H9 (cell line): ENCODE data around the gene PSG6. TPM values are rescaled to one million over a fixed set of nuclear protein-coding genes. Genes with fewer than 3 reads are reported as not detected.
"Not testable (repeated sequence)": the region's sequence is repeated elsewhere in the genome, so short reads cannot be mapped to it uniquely, and the experiment has no call there.

Experiments used
- DNase-seq: peaks from one replicate; pipeline ENCODE4 v3.0.0-alpha.2; 2017
- H2AFZ ChIP-seq: one replicate; pipeline ENCODE4 v1.6.1; 2013; ENCODE audit warnings: mild to moderate bottlenecking, low read length, control low read depth, moderate library complexity
- H2AK5ac ChIP-seq: 2 replicates; pipeline ENCODE4 v1.6.1; 2013; ENCODE audit warnings: low read length, control low read depth, mixed read lengths; ENCODE audit not compliant: insufficient read length
- H2BK120ac ChIP-seq: one replicate; pipeline ENCODE4 v1.6.1; 2013; ENCODE audit warnings: low read depth, mild to moderate bottlenecking, low read length, control low read depth, inconsistent platforms; ENCODE audit not compliant: poor library complexity, severe bottlenecking
- H2BK12ac ChIP-seq: 2 replicates; pipeline ENCODE4 v1.6.1; 2013; ENCODE audit warnings: low read length, control low read depth, mixed read lengths, low read depth; ENCODE audit not compliant: insufficient read length
- H2BK15ac ChIP-seq: 2 replicates; pipeline ENCODE4 v1.6.1; 2013; ENCODE audit warnings: low read depth, low read length, control low read depth
- H2BK20ac ChIP-seq: one replicate; pipeline ENCODE4 v1.6.1; 2013; ENCODE audit warnings: low read depth, mild to moderate bottlenecking, low read length, control low read depth, inconsistent platforms; ENCODE audit not compliant: poor library complexity, severe bottlenecking
- H2BK5ac ChIP-seq: 2 replicates; pipeline ENCODE4 v1.6.1; 2013; ENCODE audit warnings: low read length, control low read depth, mixed read lengths; ENCODE audit not compliant: insufficient read length
- H3K14ac ChIP-seq: 2 replicates; pipeline ENCODE4 v1.6.1; 2013; ENCODE audit warnings: low read length, control low read depth; ENCODE audit not compliant: insufficient read depth
- H3K18ac ChIP-seq: 2 replicates; pipeline ENCODE4 v1.6.1; 2013; ENCODE audit warnings: low read depth, mild to moderate bottlenecking, mixed read lengths, low read length, control low read depth; ENCODE audit not compliant: insufficient read length
- H3K23ac ChIP-seq: 2 replicates; pipeline ENCODE4 v1.6.1; 2013; ENCODE audit warnings: low read length, control low read depth, mixed read lengths, low read depth; ENCODE audit not compliant: insufficient read length
- H3K23me2 ChIP-seq: 2 replicates; pipeline ENCODE4 v1.6.1; 2013; ENCODE audit warnings: low read depth, mild to moderate bottlenecking, mixed read lengths, low read length, control low read depth; ENCODE audit not compliant: insufficient read length, poor library complexity, severe bottlenecking
- H3K27ac ChIP-seq: 2 replicates; pipeline ENCODE4 v1.5.1; 2013; ENCODE audit warnings: low read length, control low read depth, mixed read lengths, low read depth; ENCODE audit not compliant: insufficient read length
- H3K27me3 ChIP-seq: 2 replicates; pipeline ENCODE4 v1.6.1; 2013; ENCODE audit warnings: low read length, control low read depth, inconsistent platforms; ENCODE audit not compliant: insufficient read depth
- H3K4ac ChIP-seq: 2 replicates; pipeline ENCODE4 v1.6.1; 2013; ENCODE audit warnings: low read depth, mild to moderate bottlenecking, control low read depth, inconsistent platforms, low read length, moderate library complexity
- H3K4me1 ChIP-seq: 2 replicates; pipeline ENCODE4 v1.6.1; 2013; ENCODE audit warnings: low read length, control low read depth, inconsistent platforms; ENCODE audit not compliant: insufficient read depth
- H3K4me2 ChIP-seq: 2 replicates; pipeline ENCODE4 v1.6.1; 2013; ENCODE audit warnings: low read length, control low read depth, mixed read lengths; ENCODE audit not compliant: insufficient read length, insufficient read depth
- H3K56ac ChIP-seq: 2 replicates; pipeline ENCODE4 v1.6.1; 2013; ENCODE audit warnings: low read depth, mild to moderate bottlenecking, mixed read lengths, low read length, control low read depth; ENCODE audit not compliant: insufficient read length
- H3K79me1 ChIP-seq: 2 replicates; pipeline ENCODE4 v1.6.1; 2013; ENCODE audit warnings: low read depth, mild to moderate bottlenecking, moderate library complexity, low read length, control low read depth, inconsistent platforms; ENCODE audit not compliant: insufficient read depth, poor library complexity, severe bottlenecking
- H3K79me2 ChIP-seq: 2 replicates; pipeline ENCODE4 v1.6.1; 2013; ENCODE audit warnings: low read length, control low read depth, inconsistent platforms; ENCODE audit not compliant: insufficient read depth
- H3K9ac ChIP-seq: 2 replicates; pipeline ENCODE4 v1.6.1; 2013; ENCODE audit warnings: low read length, control low read depth, mixed read lengths; ENCODE audit not compliant: insufficient read length; ENCODE audit errors: extremely low read depth
- H3K9me3 ChIP-seq: one replicate; pipeline ENCODE4 v1.6.1; 2013; ENCODE audit warnings: low read depth, low read length, inconsistent platforms; ENCODE audit not compliant: control insufficient read depth
- H3T11ph ChIP-seq: one replicate; pipeline ENCODE4 v1.6.1; 2013; ENCODE audit warnings: mild to moderate bottlenecking, low read length, control low read depth, inconsistent platforms
- H4K20me1 ChIP-seq: one replicate; pipeline ENCODE4 v1.6.1; 2013; ENCODE audit not compliant: control insufficient read depth, insufficient read length, insufficient read depth
- H4K5ac ChIP-seq: 2 replicates; pipeline ENCODE4 v1.6.1; 2013; ENCODE audit warnings: low read depth, mild to moderate bottlenecking, mixed read lengths, low read length, control low read depth; ENCODE audit not compliant: insufficient read length
- H4K8ac ChIP-seq: replicated peaks from 2 replicates; pipeline ENCODE4 v1.6.1; 2013; ENCODE audit warnings: low read length, control low read depth, mixed read lengths, low read depth; ENCODE audit not compliant: insufficient read length
- H4K91ac ChIP-seq: 2 replicates; pipeline ENCODE4 v1.6.1; 2013; ENCODE audit warnings: low read depth, mild to moderate bottlenecking, moderate library complexity, mixed read lengths, low read length, control low read depth; ENCODE audit not compliant: insufficient read length
- H3K27ac Mint-ChIP-seq, 3 experiments: 2 replicates in 2 of 3; 3 replicates in 1 of 3; pipeline ENCODE4 v1.8.0; 2020 to 2021; ENCODE audit warnings: mixed read lengths in 3 of 3, mild to moderate bottlenecking in 1 of 3, moderate library complexity in 1 of 3
- H3K27me3 Mint-ChIP-seq: 2 replicates; pipeline ENCODE4 v1.8.0; 2021; ENCODE audit warnings: low read depth, mild to moderate bottlenecking, moderate library complexity, mixed read lengths
- H3K36me3 Mint-ChIP-seq, 3 experiments: 2 replicates in 2 of 3; 3 replicates in 1 of 3; pipeline ENCODE4 v1.8.0; 2020 to 2021; ENCODE audit warnings: low read depth in 3 of 3, mixed read lengths in 3 of 3; ENCODE audit not compliant: insufficient read depth in 1 of 3
- H3K4me1 Mint-ChIP-seq, 2 experiments: 2 replicates each; pipeline ENCODE4 v1.8.0; 2020; ENCODE audit warnings: mixed read lengths in 2 of 2
- H3K4me3 Mint-ChIP-seq, 2 experiments: 2 replicates in 1 of 2; 3 replicates in 1 of 2; pipeline ENCODE4 v1.8.0; 2020 to 2021; ENCODE audit warnings: mild to moderate bottlenecking in 2 of 2, mixed read lengths in 2 of 2, moderate library complexity in 1 of 2
- H3K9me3 Mint-ChIP-seq, 2 experiments: 2 replicates in 1 of 2; 3 replicates in 1 of 2; pipeline ENCODE4 v1.8.0; 2020; ENCODE audit warnings: mild to moderate bottlenecking in 2 of 2, mixed read lengths in 2 of 2, moderate library complexity in 1 of 2
- WGBS: extraction: QIAGEN DNeasy Blood & Tissue Kit; methylation state at CpG from one replicate; pipeline ENCODE4 v1.1.7; 2013; ENCODE audit warnings: missing lambda C conversion rate, low lambda C conversion rate, mixed read lengths; ENCODE audit not compliant: insufficient read length; ENCODE audit errors: extremely low coverage; 5-methylcytosine and 5-hydroxymethylcytosine counted together
- total RNA-seq: library from RNA; stranded (reverse); gene quantifications from 2 replicates; pipeline ENCODE4 v1.2.1, GENCODE V29; 2021

The PSG6 gene
- total RNA-seq, 1 experiment from 2014 or later, result not detected

GRCh38 chr19:42898656-42899055 lies 19.0 kb downstream of the PSG6 start:
- H2BK12ac ChIP-seq, H3K27ac ChIP-seq, DNase-seq, H4K8ac ChIP-seq, H3K79me1 ChIP-seq, H3K23me2 ChIP-seq, H3T11ph ChIP-seq, H3K79me2 ChIP-seq, H3K27ac Mint-ChIP-seq, H3K27me3 ChIP-seq, H4K5ac ChIP-seq, H3K4ac ChIP-seq, H3K4me3 Mint-ChIP-seq, H3K27me3 Mint-ChIP-seq, H2BK20ac ChIP-seq, H3K18ac ChIP-seq, H4K91ac ChIP-seq, H3K14ac ChIP-seq, H2BK15ac ChIP-seq, H3K23ac ChIP-seq, H3K4me1 ChIP-seq, H3K56ac ChIP-seq, H2AFZ ChIP-seq, H3K4me2 ChIP-seq, H2BK5ac ChIP-seq, H2BK120ac ChIP-seq, H4K20me1 ChIP-seq, H3K9ac ChIP-seq, H3K4me1 Mint-ChIP-seq, H2AK5ac ChIP-seq: not testable (repeated sequence)
- H3K36me3 Mint-ChIP-seq, result peaks cover 0 to 16% (median 8%) of the 10 kb centered on the region in 3 experiments; a peak in 6 of 7 replicates
- WGBS, result no CpG with 5 or more reads among the region's 1 CpG
- H3K9me3 ChIP-seq, result peaks cover 31% of the 10 kb centered on the region
- H3K9me3 Mint-ChIP-seq, result peaks cover 87 to 88% of the 10 kb centered on the region in 2 experiments

GRCh38 chr19:42897729-42898128 lies 20.0 kb downstream of the PSG6 start:
- Mint-ChIP-seq H3K36me3 (peaks cover under 1 to 21% (median 11%) of the 10 kb centered on the region in 3 experiments; a peak in 6 of 7 replicates), H3K9me3 (peaks cover 83 to 86% of the 10 kb centered on the region in 2 experiments)
- not testable (repeated sequence) for H4K20me1 ChIP-seq, H3K27ac Mint-ChIP-seq, H2BK15ac ChIP-seq, H3K27me3 Mint-ChIP-seq, H3K4ac ChIP-seq, H2BK12ac ChIP-seq, H2BK20ac ChIP-seq, H3K23ac ChIP-seq, H3K23me2 ChIP-seq, H3K27ac ChIP-seq, H2AK5ac ChIP-seq, DNase-seq, H4K5ac ChIP-seq, H3K18ac ChIP-seq, H3K4me3 Mint-ChIP-seq, H3K79me2 ChIP-seq, H2BK120ac ChIP-seq, H3K9ac ChIP-seq, H3K4me1 ChIP-seq, H3K27me3 ChIP-seq, H3K4me1 Mint-ChIP-seq, H4K91ac ChIP-seq, H2AFZ ChIP-seq, H3K79me1 ChIP-seq, H4K8ac ChIP-seq, H3K14ac ChIP-seq, H3K56ac ChIP-seq, H2BK5ac ChIP-seq, H3K4me2 ChIP-seq, H3T11ph ChIP-seq
- WGBS, result no CpG with 5 or more reads among the region's 1 CpG
- H3K9me3 ChIP-seq, result peaks cover 31% of the 10 kb centered on the region
